Kidney tubule cell (primary cell): ENCODE measurements around the gene CPNE1.

Experiments used
- DNase-seq: peaks from one replicate; pipeline ENCODE4 v3.0.0-alpha.2; 2018; ENCODE audit warnings: low spot score

CPNE1 gene

DNA sequence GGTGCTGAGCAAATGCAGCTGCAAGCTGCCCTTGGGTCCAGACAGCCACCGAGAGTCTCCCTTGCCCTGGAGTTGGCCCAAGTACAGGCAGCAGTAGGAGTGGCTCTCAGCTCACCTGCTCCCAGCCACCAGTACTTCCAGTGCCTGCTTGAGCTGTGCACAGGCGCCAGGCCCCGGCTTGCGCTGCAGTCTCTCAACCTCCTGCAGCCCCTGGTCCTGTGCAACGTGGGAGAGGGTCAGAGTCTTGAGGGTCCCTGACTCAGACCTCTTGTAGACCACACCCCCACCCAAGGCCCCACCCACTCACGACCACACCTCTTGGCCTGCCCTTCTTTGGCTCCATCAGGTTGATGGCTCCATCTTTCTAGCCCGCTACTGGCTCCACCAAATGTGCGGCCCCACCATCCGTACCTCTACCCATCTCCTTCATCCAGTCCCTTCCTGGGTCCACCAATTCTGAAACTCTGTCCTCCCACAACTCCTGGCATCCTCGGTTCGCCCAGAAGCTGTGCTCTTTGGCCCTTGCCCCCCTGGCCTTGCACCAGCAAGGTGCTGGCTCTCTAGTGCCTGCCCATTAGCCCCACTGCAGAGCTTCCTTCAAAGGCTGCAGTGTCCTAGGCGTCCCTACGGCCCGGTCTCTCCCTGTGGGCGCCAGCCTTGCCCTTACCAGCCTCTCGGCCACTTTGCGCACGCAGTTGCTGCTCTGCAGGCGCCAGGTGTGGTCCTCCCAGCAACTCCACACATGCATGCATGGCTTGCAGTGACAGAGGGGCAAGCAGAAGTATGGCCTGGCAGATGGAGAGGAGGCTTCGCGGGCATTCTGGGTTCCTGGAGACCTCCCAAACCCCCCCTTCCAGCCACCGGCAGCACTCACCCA, 65.6 kb downstream of the CPNE1 start:
- no peak for DNase-seq

DNA sequence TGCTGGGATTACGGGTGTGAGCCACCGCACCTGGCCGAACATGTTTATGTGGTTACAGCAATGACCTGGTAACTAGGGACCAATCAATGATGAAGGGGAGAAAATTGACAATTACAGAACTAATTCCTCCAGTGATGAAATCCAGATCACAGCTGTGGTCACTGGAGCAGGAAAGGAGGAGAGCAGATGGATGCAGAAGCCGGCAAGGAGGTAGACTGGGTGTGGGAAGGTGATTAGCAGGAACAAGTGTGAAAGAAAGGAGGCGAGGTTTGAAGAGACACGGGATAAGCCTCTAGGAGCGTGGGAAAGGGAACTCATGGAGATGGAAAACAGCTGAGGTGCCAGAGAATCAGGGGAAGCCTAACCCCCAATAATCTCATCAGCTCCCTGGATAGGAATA, 66.2 kb downstream of the CPNE1 start:
- no peak for DNase-seq

DNA sequence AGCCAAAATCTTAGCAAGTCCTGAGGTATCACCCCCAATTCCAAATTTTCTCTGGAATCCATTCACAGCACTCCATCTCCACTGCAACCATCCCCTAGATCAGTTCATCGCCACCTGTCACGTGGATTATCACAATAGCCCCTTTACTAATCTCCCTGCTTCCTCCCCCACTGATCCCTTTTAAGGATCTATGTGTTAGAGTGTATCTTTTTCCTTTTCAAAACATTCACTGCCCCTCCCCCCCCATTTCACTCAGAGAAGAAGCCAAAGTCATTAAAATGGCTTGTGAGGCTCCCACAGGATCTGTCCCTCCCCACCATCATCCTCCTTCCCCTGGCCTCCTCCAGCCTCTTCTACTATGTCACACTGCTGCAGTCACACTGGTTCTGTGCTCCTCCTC, 67.5 kb downstream of the CPNE1 start:
- DNase-seq, result no peak

GRCh38 chr20:35595901-35596300, 68.8 kb downstream of the CPNE1 start:
- no peak for DNase-seq

GRCh38 chr20:35595456-35595855, 69.2 kb downstream of the CPNE1 start:
- DNase-seq, result no peak

DNA sequence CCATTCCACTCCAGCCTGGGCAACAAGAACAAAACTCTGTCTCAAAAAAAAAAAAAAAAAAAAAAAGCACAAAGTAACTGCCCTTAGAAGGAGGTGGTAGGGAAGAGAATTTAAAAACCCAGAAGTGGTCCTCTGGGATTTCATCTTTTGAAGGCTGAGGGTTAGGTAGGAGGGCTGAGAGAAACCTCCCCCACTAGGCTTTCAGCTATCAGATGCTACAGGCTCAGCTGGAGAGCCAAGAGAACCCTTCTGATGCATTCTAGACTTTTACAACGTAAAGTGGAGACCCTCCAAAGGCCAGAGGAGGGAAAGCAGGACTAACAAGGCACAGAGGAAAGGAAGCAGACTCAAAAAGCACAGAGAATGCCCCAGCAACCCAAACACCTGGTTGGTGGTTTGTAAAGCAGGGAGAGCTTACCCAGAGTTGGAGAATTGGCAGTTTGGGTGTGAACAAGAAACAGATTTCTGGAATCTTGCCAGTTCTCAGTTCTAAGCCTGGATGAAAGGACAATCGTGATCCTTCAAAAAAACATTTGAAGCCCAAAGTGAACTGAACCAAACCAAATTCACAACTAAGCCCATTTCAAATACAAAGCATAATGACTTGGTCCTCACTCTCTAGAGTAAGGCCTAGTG, 72.2 kb downstream of the CPNE1 start:
- DNase-seq, result no peak

GRCh38 chr20:35588397-35588796, 76.3 kb downstream of the CPNE1 start:
- DNase-seq, result no peak

DNA sequence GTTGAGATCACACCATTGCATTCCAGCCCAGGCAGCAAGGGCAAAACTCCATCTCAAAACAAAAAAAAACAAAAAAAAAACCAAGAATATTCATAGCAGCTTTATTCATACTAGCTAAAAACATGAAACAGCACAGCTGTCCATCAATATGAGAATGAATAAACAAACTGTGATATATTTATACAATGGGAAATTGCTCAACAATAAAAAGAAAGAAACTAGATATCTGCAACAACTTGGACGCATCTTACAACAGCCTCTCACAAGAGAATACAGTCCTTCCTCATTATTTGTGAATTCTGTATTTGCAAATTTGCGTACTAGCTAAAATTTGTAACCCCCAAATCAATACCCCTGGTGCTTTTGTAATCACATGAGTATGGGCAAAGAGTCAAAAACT, 77.3 kb downstream of the CPNE1 start:
- DNase-seq, result no peak

- DNase-seq, result no peak
Observed at GRCh38 chr20:35586751-35587425, 77.8 kb downstream of the CPNE1 start.

DNA sequence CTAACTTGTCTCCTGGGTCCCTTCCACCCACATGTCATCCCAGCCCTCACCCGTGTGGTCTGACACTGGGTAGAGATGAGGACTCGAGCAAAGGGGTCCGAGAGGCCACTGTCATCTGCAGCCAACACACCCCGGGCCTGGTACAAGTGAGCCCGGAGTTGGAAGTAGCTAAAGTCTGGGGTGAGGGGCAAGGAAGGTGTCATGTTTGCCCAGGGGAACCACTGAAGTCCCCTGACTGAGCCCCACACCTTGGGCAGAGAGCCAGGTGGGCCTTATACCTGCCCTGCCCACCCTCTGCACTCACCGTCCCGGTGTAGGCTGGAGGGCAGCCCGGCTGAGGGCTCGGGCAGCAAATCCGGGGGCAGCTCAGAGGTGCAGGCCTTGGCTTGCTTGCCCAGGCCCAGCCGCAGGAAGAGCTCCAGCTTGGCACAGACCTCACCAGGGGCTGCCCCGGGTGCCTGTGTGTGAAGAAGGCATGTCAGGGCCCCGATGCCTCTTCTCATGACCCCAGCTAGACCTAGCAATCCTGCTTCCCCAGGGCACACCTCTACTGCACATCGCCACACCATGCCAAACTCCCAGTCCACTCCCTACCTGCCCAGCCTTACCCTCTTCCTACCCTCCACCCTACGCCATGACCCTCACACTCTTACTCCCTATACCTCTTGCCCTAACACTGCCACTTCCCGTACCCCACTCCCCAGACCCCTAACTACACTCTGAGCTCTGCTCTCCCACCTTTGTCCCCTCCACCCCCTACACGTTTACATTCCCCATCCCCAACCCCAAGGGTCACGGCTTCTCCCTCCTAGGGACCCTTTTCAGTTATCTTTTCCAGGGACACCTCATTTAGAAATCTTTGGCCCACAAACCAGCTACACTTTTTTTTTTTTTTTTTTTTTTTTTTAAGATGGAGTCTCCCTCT, 80.8 kb downstream of the CPNE1 start:
- DNase-seq, result no peak

DNA sequence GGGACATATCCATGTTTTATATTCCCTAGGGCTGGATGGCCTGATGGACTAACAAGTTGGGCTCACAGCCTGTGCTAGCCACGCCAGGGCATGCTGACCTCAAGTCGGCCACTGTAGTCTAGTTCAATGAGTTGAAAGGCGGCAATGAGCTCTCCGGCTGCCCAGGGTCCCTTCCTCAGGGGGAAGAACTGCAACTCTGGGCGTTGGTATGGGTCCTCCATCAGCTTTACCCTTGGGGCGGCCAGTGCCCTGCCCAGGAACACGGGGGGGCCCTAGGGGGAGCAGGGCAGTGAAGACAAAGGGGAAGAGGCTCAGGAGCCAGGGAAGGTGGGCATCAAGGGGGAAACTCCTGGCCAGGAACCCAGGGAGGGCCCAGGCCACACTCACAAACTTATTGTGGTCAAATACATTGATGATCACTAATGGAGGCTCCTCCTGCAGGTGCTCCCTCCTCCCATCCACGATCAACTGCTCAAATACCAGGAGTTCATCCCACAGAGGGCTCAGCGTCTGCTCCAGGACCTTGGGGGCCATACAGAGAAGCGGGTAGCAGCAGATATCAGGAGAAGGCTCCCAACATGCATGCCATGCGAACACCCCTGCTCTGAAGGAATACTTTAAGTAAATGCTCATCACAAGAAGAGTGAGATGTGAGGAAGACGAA, 81.8 kb downstream of the CPNE1 start:
- no peak for DNase-seq

- DNase-seq, result no peak
Observed at GRCh38 chr20:35582131-35582530, 82.6 kb downstream of the CPNE1 start.

- no peak for DNase-seq
Observed at GRCh38 chr20:35579196-35579595, 85.5 kb downstream of the CPNE1 start.

DNA sequence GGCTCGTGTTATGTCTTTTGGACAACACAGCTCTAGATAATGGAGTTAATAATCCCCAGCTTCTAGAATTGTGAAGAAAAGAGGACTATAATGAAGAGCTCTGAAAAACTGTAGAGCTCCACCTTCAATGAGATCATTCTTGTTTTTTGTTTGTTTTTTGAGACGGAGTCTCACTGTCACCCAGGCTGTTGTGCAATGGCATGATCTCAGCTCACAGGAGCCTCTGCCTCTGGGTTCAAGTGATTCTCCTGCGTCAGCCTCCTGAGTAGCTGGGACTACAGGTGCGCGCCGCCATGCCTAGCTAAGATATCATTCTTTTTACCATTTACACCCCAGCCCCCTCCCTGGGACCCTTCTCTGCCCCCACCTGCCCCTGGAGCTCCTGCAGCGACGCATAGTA, 86.2 kb downstream of the CPNE1 start:
- no peak for DNase-seq

GRCh38 chr20:35576816-35577215, 87.9 kb downstream of the CPNE1 start:
- no peak for DNase-seq
